Muscle layer of duodenum (tissue), 2 donors: Measurements from ENCODE around the gene GULP1.
A peak's percentile ranks its signal among the peaks of the same experiment; 100 is the strongest.
"Not testable (repeated sequence)": the region's sequence is repeated elsewhere in the genome, so short reads cannot be mapped to it uniquely, and the experiment has no call there.

Experiments used
- H3K27ac ChIP-seq: one replicate; pipeline ENCODE4 v1.7.0; 2013; ENCODE audit warnings: mild to moderate bottlenecking, low read length
- H3K27me3 ChIP-seq: one replicate; pipeline ENCODE4 v1.7.0; 2013; ENCODE audit warnings: low read depth, mild to moderate bottlenecking, control low read depth, low read length
- H3K36me3 ChIP-seq, 2 donors: one replicate each; pipeline ENCODE4 v1.7.0; 2013; ENCODE audit warnings: low read length in 2 of 2, control low read depth in 1 of 2, mild to moderate bottlenecking in 1 of 2; ENCODE audit not compliant: insufficient read depth in 2 of 2, control insufficient read depth in 1 of 2
- H3K4me1 ChIP-seq, 2 donors: one replicate each; pipeline ENCODE4 v1.7.0; 2013; ENCODE audit warnings: low read length in 2 of 2, mild to moderate bottlenecking in 2 of 2, control low read depth in 1 of 2, moderate library complexity in 1 of 2; ENCODE audit not compliant: insufficient read depth in 2 of 2, control insufficient read depth in 1 of 2
- H3K4me3 ChIP-seq, 2 donors: one replicate each; pipeline ENCODE4 v1.7.0; 2013; ENCODE audit warnings: low read length in 2 of 2, low read depth in 1 of 2, mild to moderate bottlenecking in 1 of 2
- H3K9me3 ChIP-seq, 2 donors: one replicate each; pipeline ENCODE4 v1.7.0; 2013; ENCODE audit warnings: low read length in 2 of 2, control low read depth in 1 of 2, mild to moderate bottlenecking in 1 of 2; ENCODE audit not compliant: control insufficient read depth in 1 of 2
- donor health status: healthy.

Gene GULP1

GRCh38 chr2:188292348-188293239, 920 bp downstream of the GULP1 start:
- Histone ChIP-seq H3K4me1 (peaks cover 4 to 6% of the 10 kb centered on the region in 2 donors), H3K4me3 (peak overlapping the region; percentile 76 to 98), H3K27me3 (no peaks in the 10 kb centered on the region), H3K9me3 (no peaks in the 10 kb centered on the region), H3K27ac (peak overlapping the region; percentile 91), H3K36me3 (no peaks in the 10 kb centered on the region)

- H3K27me3 ChIP-seq = no peaks in the 10 kb centered on the region
These were observed 2.1 kb downstream of the GULP1 start for GRCh38 chr2:188293601-188294351.

GRCh38 chr2:188294352-188294926, 2.8 kb downstream of the GULP1 start:
- H3K27me3 ChIP-seq = no peaks in the 10 kb centered on the region
- H3K4me3 ChIP-seq = peak overlapping the region; percentile 76 to 98
- H3K27ac ChIP-seq = peak overlapping the region; percentile 91
- no peaks in the 10 kb centered on the region for H3K36me3 ChIP-seq
- no peaks in the 10 kb centered on the region for H3K9me3 ChIP-seq
- peaks cover 4 to 6% of the 10 kb centered on the region in 2 donors for H3K4me1 ChIP-seq

More at GRCh38 chr2:188293601-188294351, 2.1 kb downstream of the GULP1 start:
- H3K36me3 ChIP-seq = no peaks in the 10 kb centered on the region
- H3K27ac ChIP-seq = peak overlapping the region; percentile 91
- peaks cover 4 to 6% of the 10 kb centered on the region in 2 donors for H3K4me1 ChIP-seq
- H3K4me3 ChIP-seq = peak overlapping the region; percentile 76 to 98
- H3K9me3 ChIP-seq = no peaks in the 10 kb centered on the region

- no peaks in the 10 kb centered on the region for H3K36me3 ChIP-seq
- no peaks in the 10 kb centered on the region for H3K9me3 ChIP-seq
- H3K4me3 ChIP-seq = peak overlapping the region in 1 of 2 donors; percentile 98
- H3K4me1 ChIP-seq = peaks cover 4 to 6% of the 10 kb centered on the region in 2 donors
- peak overlapping the region; percentile 91 for H3K27ac ChIP-seq
- H3K27me3 ChIP-seq = no peaks in the 10 kb centered on the region
These were observed 3.5 kb downstream of the GULP1 start for GRCh38 chr2:188295067-188295685.

GRCh38 chr2:188297978-188298377, 6.3 kb downstream of the GULP1 start:
- H3K4me1 ChIP-seq = peaks cover 0 to 4% of the 10 kb centered on the region in 2 donors
- no peak overlapping the region for H3K27ac ChIP-seq
- no peaks in the 10 kb centered on the region for H3K36me3 ChIP-seq
- H3K9me3 ChIP-seq = no peaks in the 10 kb centered on the region
- H3K27me3 ChIP-seq = no peaks in the 10 kb centered on the region
- no peak overlapping the region for H3K4me3 ChIP-seq

- H3K27ac ChIP-seq, H3K36me3 ChIP-seq, H3K4me3 ChIP-seq, H3K27me3 ChIP-seq, H3K9me3 ChIP-seq, H3K4me1 ChIP-seq: not testable (repeated sequence)
These were observed 7.3 kb downstream of the GULP1 start for GRCh38 chr2:188298937-188299371.

GRCh38 chr2:188303363-188304031, 11.8 kb downstream of the GULP1 start:
- Histone ChIP-seq H3K27ac (no peak overlapping the region), H3K9me3 (no peaks in the 10 kb centered on the region), H3K27me3 (no peaks in the 10 kb centered on the region), H3K36me3 (no peaks in the 10 kb centered on the region), H3K4me1 (no peaks in the 10 kb centered on the region), H3K4me3 (no peak overlapping the region)

- Histone ChIP-seq H3K9me3 (no peaks in the 10 kb centered on the region), H3K4me1 (no peaks in the 10 kb centered on the region), H3K27ac (no peak overlapping the region), H3K36me3 (no peaks in the 10 kb centered on the region), H3K27me3 (no peaks in the 10 kb centered on the region), H3K4me3 (no peak overlapping the region)
These were observed 13.6 kb downstream of the GULP1 start for GRCh38 chr2:188305271-188305670.

GRCh38 chr2:188306271-188306670, 14.6 kb downstream of the GULP1 start:
- Histone ChIP-seq H3K27ac (no peak overlapping the region), H3K27me3 (no peaks in the 10 kb centered on the region), H3K9me3 (no peaks in the 10 kb centered on the region), H3K4me1 (no peaks in the 10 kb centered on the region), H3K4me3 (no peak overlapping the region), H3K36me3 (no peaks in the 10 kb centered on the region)

GRCh38 chr2:188307850-188308283, 16.2 kb downstream of the GULP1 start:
- Histone ChIP-seq H3K4me1 (no peaks in the 10 kb centered on the region), H3K4me3 (no peak overlapping the region), H3K27ac (no peak overlapping the region), H3K27me3 (no peaks in the 10 kb centered on the region), H3K36me3 (no peaks in the 10 kb centered on the region), H3K9me3 (no peaks in the 10 kb centered on the region)
